HG03045 (cell line): ENCODE measurements around the gene PCGF3.
"Not testable (repeated sequence)": the region's sequence is repeated elsewhere in the genome, so short reads cannot be mapped to it uniquely, and the experiment has no call there.

ENCODE experiments used
- ATAC-seq: cut with Tn5 transposase; IDR thresholded peaks from one replicate; pipeline ENCODE4 v1.9.1; 2021; ENCODE audit warnings: mild to moderate bottlenecking, moderate library complexity; ENCODE audit not compliant: unreplicated experiment

The PCGF3 gene

DNA sequence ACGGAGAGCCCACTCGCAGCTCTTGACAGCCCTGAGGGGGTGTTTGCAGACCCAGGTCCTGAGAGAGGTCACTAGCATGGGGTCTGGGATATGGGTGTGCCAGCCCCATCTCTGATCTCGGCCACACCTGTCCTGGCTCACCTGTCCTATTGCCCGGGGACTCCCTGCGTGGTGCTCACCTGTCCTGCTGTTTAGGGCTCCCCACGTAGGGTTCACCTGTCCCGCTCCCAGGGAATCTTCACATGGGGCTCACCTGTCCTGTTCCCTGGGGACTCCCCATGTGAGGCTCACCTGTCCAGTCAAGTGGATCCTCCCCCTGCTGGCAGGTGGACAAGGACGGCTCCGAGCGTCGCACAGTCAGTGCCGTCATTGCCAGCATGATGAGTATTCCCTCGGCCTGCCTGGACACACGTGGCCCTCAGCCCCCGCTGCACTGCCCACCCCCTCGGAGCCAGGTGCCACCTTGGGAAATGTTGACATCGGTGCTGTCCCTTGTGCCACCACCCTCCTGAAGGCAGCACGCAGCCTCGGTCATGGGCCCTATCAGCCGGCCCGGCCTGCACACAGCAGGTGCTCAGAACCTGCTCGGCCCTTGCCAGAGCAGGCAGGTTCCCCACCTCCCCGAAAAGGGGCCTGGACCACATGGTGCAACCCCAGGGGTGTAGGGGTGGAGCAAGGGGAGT, 23.0 kb upstream of the PCGF3 start:
- ATAC-seq = no peak

DNA sequence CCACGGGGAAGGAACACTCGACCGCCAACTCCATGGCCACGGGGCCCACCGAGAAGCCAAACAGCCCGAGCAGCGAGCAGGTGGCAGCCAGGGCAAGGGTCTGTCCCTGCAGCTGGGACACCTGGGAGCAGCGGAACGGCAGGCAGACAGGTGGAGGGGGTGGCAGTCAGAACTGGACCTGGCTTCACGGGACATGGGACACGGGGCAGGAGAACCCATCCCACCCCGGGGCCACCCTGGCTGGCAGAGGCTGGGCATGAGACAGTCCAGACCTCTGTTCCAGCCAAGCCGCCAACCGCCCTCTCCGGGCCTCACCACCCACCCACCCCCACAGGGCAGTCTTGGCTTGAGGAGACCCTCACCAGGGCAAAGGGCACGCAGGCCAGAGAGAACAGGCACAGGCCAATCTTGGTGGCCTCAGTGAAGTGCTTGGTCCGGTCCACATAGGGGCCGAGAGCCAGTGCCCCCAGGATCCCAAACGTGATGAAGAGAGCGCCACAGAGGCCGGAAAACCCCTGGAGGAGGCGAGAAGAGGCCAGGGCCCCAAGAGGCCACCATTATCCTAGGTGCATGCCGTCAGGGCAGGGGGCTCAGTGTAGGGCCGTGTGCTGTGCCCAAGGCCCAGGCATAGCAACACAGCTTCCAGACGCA, 22.3 kb upstream of the PCGF3 start:
- ATAC-seq = no peak

DNA sequence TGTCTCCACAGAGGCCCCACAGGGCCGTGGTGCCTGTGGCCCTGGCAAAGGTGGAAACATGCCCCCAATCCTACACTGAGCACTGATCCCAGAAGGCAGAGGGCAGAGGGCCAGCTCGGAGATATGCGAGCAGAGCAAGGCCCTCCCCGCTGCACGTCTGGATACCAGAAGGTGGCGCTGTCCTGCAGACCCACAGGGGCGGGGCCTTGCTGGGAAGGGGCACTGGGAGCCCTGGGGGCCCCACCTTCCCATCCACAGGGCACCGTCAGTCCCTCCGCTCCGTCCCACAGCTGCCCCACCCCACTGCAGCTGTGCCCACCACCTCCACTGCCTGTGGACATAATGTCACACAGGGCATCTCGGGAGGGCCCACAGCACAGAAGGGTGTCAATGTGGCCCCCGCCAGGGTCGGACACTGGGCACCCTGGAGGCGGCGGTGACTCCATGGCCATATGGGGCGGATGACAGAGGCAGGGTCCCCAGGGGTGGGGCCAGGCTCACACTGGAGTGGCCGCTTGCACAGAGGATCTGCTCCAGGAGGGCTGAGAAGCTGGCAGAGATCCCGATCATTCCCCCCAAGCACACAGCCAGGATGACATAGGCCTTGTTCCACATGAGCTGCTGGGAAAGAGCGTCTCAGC, 21.5 kb upstream of the PCGF3 start:
- no peak for ATAC-seq

DNA sequence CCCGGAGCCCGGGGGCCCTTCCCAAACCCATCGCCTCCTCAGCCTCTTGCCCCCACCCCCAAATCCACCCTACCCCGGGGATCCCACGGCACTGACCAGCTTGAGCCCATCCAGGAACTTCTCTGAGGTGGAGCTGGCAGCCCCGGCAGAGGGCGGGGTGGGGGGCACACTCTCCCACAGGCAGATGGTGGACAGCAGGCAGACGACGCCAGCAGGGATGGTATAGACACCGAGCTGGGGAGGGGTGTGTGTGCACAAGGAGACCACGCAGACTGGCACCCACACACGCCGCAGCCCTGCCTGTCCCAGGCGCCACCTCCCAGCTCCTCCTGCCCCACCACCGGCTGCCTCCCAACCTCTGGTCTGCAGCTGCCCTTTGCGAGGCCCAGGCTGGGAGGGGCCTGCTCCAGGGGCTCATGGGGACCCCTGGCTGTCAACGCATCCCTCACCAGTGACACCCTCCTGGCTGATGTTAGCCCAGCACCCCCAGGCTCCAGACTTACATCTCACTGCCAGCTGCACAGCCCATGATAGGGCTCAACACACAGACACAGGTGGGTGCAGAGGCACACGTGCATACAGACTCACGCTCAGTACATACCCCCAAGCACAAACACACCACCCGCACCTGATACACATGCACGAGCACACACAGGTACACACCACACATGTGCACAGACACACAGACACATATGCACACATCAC, 20.9 kb upstream of the PCGF3 start:
- no peak for ATAC-seq

DNA sequence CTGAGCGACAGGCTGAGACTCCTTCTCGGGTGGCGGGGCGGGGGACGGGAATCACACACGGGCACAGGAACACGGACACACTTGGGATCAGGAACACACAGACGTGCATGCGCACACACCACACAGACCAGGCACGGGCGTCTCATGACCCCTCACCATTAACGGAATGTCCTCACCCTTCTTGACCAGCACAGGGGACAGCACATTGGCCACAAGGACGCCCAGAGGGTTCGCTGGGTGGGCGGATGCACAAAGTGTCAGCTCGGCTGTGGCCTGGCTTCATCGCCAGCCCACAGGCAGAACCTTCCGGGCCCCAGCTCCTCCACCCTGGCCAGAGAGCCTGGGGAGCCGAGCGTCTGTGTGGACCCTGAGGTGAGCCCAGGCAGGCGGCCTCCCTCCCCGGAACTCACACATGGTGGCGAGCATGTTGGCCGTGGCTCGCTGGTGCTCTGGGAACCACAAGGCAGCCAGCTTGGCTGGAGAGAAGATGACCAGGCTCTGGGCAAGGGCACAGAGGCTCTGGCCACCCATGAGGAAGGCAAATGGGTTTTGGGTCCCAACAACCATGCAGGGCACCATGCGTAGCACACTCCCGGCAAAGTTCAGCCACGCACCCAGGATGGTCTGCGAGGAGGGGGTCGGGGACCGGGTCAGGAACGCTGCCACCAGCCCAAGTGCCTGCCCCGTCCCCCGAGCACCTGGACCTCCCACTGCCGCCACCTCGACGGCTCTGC, 19.8 kb upstream of the PCGF3 start:
- no peak for ATAC-seq

DNA sequence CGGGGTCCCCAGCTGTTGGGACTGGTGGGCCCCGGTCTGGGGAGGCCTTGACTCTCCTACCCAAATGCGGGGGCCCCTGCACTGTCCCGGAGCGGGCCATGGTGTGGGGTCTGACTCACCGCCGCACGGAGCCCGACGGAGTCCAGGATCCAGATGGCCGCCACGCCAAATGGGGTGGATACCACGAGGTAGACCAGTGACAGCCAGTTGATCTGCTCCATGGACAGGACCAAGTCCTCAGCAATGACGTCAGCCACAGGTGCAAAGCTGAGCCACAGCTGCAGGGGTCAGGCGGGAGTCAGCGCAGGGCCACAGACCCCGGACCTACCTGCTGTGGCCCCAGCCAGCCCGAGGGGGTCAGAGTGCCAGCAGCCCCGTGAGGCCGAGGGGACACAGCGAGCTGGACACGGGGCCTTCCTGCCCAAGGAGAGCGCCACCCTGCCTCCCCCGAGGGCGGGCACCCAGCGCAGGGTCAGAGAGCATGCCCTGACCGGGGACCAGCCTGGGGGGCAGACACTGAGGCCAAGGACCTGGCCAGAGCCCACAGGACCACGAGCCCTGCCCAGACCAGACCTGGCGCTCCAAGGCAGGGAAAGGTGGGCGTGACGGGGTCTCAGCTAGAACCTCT, 19.1 kb upstream of the PCGF3 start:
- no peak for ATAC-seq

DNA sequence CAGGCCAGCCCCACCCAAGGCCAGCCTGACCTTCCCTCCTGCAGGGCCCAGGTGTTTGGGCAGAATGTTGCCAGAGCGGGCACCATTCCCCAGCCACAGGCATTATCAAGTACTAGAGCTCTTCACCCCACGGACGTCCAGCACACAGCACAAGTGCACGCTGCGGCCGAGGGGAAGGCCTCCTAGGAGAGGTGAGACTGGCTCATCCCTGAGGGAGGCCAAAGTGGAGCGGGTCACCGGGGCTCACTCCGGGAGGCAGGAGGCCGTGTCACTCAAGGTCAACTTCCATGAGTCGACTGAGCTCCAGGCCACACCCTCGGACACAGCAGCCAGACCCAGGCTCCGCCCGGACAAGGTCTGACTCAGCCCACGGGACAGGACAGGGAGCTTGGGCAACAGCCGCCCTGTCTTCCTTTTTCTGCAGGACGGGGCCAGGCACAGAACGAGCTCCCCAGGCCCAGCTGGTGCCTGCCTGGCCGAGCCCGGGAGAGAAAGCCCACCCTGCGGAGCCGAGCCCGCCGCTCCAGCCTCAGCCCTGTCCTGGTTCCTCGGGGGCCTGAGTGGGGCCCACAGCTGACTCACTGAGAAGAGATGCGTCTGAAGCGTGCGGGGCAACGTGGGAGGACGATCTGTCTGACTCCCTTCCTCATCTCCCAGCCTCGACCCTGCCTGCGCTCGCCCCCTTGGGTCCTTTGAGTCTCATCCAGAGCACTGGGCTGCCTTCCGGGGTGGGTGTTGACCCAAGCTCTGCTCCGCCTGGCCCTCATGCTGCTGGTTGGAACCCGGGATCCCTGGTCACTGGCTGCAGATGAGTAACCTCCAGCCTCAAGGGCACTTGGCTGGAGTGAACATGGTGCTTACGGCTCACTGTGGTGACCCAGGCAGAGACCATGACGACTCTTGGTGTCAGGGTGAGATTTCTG, 18.3 kb upstream of the PCGF3 start:
- no peak for ATAC-seq

DNA sequence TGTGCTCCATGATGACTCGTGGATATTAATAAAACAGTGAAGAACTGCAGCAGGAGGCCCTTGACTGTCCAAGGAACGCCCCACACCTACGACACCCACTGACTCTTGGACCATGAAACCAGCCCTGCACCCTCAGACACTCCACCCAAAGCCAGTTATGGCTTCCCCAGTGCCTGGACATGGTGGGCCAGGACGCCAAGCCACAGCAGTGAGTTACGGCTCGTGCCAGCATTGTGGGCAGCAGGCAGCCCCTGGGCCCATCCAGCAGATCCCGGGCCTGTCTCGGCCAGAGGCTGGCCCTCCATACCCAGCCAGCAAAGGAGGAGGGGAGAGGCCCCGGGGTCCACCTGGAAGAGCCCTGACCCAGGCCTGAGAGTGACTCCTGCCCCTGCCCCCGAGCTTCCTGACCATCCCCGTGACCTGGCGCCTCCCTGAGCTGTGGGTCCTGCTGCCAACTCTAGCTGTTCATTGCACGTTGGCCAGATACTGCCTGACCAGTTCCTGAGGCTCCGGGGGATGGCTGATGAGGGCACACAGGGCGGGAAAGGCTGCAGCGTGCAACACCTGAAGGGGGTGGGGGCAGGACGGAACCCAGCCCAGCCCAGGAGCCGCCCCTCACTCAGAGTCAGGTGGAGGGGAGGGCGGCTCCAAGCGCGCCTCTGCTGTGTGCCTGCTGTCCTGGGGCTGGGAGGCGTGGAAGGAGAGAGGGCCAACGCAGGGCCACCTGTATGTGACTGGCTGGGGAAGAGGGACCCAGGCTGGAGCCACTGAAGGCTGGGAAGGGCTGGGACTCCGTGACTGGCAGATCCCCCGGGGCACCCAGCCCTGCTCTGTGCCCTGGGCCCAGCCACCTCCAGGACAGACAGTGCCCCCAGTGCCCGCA, 17.4 kb upstream of the PCGF3 start:
- ATAC-seq = no peak

DNA sequence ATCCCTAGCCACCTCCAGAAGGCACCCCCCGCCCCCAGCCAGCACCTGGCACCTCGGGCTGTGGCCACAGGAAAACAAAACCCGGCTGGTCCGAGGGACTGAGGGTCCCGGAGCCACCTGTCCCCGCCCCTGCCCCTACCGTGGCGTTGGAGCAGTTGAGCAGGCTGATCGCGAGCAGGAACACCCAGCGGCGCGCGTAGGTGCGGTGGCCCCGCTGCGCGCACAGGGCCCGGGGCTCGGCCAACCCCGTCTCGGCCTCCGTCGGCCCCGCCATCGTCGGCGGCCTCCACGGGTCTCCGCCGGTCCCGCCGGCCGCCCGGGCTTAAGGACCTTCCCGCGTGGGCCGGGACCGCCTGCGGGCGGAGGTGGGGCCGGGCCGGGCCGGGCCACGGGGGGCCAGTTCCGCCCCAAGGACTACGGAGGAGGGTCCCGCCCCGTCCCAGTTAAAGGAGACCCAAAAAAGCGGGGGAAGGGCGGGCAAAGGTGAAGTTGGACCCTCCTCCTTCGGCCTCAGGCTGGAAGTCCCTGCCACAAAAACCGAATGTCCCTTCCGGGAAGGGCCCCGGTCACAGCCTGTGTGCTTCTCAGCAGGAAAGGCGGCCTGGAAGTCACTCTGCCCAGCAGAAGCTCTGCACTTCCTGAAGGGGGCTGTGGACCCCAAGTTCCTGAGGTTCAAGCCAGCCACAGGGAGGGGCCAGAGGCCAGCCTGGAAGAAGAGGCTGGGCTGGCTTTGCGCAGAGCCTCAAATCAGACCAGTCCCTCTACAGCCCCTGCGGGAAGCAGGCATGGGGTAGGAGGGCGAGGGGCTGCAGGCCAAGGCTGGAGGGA, 16.6 kb upstream of the PCGF3 start, which contains the start of gene SLC49A3:
SLC49A3 (minus strand) TSS at position 298 of the 828 bp plus-strand sequence; CDS start at position 274, 24 bp downstream.
- ATAC-seq = no peak

DNA sequence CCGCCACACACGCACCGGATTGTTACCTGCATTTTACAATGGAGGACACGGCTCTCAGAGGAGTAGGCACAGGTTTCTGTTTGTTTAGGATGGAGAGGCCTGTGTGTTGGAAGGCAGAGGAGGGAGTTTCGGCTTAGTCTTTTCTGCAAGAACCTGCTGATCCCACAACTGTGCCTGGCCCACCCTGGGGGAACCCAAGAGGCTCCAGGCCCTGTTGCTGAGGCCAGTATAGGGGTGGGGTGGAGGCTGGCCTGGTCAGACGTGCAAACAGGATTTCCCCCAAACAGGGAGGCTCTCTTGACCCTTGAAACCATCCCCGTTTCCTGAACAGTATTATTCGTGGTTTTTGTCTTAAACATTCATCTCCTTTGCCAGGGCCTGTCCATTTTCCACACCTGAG, 15.9 kb upstream of the PCGF3 start:
- ATAC-seq = no peak

DNA sequence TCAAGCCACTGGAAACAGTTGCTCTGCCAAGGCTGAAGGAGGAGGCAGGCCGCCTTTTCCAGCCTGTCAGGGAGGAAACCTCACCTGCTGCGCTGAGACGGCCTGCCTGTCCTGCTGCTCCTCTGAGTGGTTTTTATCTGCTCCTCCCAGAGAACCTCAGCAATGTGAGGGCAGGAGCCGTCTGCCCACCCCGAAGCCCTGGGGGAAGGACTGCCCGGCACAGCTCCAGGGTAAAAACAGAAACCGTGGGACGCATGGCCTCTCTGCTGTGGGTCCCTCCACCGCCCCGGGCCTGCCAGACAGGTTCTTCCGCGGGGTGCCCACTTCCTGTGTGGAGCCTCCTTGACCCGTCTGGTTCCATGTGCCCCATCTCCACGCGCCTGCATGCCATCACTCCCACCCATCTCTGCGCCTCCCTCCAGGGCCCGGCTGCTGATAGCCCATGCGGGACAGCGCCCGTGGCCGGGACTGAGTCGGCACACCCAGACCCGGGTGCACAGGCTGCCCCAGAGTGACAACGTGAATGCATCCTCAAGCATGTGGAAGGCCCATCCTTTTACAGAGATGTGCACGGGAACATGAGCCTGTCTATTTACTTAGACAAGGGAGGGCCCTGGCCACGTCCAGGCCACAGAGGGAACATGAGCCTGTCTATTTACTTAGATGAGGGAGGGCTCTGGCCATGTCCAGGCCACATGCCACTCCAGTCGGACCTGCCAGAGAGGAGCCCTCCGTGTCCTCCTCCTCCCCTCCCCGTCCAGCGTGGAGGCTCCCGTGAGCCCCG, 12.7 kb upstream of the PCGF3 start:
- ATAC-seq = no peak

DNA sequence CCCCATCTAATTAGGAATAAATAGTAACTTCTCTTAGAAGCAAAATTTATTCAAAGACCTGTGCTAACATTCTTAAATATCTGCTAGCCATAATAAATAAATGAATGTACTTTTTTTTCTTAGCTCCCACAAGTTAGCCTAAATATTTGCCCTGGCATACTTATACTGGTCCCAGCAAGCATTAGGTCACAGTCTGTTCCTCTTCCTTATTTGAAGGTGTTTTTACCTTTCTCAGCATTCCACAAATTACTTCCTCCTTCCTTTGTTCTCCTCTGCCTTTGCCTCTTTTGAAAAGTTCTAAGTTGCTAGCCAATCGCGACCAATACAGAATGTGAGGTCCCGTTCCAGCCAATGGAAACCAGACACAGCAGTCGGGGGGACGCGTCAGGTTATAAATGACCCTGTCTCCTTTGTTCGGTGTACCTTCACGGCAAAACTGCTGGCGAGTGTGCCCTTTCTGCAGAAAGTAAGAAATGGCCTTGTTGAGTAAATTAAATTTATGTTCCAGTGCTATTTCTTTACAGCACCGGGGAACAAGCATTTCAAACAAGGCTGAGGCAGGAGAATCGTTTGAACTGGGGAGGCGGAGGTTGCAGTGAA, 11.2 kb upstream of the PCGF3 start:
- not testable (repeated sequence) for ATAC-seq

DNA sequence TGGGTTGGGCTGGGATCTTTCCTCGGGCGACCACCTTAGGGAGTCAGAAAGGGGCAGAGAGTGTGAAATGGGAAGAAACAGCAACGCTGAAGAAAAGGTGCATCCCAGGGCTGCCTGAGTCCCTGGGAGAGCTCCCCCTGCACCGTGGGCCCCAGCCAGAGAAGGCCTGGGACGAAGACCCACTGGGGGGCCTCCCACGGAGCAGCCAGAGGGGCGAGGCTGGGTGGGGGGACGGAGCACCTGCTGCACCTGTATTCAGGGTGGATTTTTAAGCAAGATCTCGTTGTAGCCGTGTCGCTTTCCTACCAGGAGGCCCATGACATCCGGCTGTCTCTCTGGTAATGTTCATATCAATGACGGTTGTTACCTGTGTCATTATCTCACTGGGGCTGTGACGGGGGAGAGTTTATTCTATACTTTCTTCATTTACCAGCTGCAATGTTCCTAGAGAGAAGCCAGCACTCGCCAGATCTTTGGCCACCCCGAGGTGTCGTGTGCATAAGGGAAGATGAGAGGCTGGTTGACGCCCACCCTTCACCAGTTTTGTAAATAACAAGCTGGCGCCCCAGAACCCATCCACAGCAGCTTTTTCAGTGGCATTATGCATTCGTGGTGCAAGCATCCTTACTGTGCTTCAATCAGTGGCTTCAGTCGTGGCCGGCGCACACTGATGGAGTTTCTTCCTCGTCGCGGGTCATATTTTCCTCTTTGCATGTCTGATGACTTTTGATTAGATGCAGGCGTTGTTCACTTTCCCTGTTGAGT, 5.6 kb upstream of the PCGF3 start:
- no peak for ATAC-seq

DNA sequence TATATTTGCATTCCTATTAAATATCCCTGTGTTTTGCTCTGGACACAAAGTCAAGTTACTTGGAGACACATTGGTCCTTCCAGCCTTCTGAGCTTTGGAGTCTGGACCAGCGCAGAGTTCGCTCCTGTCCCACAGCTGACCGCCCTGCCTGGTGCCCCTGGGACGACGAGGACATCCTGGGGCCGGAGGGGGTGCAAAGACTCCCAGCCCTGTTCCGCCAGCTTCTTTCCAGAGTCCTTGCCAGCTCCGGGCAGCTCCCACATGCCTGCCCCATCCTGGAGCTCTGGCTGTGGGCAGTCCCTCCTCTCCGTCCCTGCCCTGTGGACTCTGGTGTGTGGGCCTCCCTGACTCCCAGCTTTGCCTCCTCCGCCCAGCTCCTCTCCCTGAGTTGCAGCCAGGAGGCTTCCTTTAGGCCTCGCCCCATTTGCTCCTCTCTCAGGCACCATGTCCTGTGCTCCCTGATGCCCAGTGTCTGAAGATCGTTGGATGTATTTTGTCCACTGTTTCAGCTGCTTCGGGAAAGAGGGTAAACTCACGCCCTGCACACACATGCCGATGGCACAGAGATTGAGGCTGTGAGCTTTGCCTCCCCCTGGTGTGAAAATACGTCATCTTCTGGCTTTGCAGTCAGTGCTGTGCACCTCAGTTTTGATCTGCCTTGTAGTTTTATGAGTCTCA, 4.9 kb upstream of the PCGF3 start:
- ATAC-seq = no peak

DNA sequence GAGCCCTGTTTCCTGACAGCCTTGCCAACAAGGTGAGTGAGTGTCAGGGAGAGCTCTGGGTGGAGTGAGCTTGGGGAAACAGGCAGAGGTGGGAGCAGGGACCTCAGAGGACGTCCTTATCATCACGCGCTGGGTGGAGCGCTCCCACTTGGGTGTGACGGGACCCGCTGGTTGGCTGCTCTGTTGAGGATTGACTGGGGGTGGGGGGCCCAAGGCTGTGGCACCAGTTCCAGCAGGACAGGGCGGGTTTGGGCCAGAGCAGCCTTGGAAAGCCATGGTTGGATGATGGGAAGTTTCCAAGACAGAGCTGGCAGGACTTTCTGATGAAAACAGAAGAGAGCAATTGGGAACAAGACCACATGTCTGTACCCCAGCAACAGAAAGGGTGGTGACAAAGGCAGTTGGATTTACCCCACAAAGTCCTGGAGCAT, 3.0 kb upstream of the PCGF3 start:
- ATAC-seq = no peak
